HCT116 (cell line): ENCODE data around the gene WDR20. TPM values are rescaled to one million over a fixed set of nuclear protein-coding genes. Genes with fewer than 3 reads are reported as not detected.

Experiments used
- ATAC-seq: fragments of 200-7000 bp; cut with Tn5 transposase; 2 replicates; pipeline ENCODE4 v1.9.1; 2020; ENCODE audit warnings: mild to moderate bottlenecking, moderate library complexity
- BruUV-seq: library from RNA; stranded (reverse); fragments of 400-500 nt; replicated peaks from 2 replicates; lab custom pipeline; 2021; lab: Mats Ljungman, UMichigan
- CTCF ChIA-PET: fragments of 300-600 bp; sonication (Branson Sonifier 250); formaldehyde crosslinking; loops from one replicate; lab custom pipeline; 2021; ENCODE audit warnings: antibody characterized with exemption; lab: Charles Lee
- POLR2A ChIA-PET: fragments of 300-600, 350-600 bp; sonication (Branson Sonifier 250); formaldehyde crosslinking; loops from one replicate; lab custom pipeline; 2021; ENCODE audit warnings: antibody characterized with exemption; lab: Charles Lee
- RAD21 ChIA-PET, 2 experiments: fragments of 300-600 bp; sonication (Branson Sonifier 250); formaldehyde crosslinking; loops; one replicate each; lab custom pipeline; 2023; ENCODE audit warnings: low total read pairs in 2 of 2; ENCODE audit not compliant: uncharacterized antibody in 2 of 2, unreplicated experiment in 2 of 2, low non-redundant PET in 1 of 2; lab: Charles Lee
- DNase-seq: peaks from one replicate; pipeline ENCODE4 v3.0.0-alpha.2; 2010; ENCODE audit warnings: low read depth, low spot score
- H2AFZ ChIP-seq: fragments of 200-600 bp; shearing (Covaris generic), sonication (generic); 2 replicates; pipeline ENCODE4 v1.6.1; 2017; ENCODE audit warnings: low read depth, mixed run types, mixed read lengths, antibody characterized with exemption, low read length; ENCODE audit not compliant: poor library complexity, severe bottlenecking
- H3K27ac ChIP-seq: 2 replicates; pipeline ENCODE4 v1.5.1; 2012; ENCODE audit warnings: low read depth, low read length
- H3K27me3 ChIP-seq: fragments of 200-600 bp; sonication (generic); 2 replicates; pipeline ENCODE4 v1.6.1; 2016; ENCODE audit warnings: mixed run types, low read length, mixed read lengths; ENCODE audit not compliant: insufficient read depth
- H3K36me3 ChIP-seq, 2 experiments: fragments of 200-500 bp in 1 of 2; fragments of 200-600 bp in 1 of 2; sonication (Bioruptor generic) in 1 of 2; sonication (generic) in 1 of 2; 2 replicates each; pipeline versions ENCODE4 v1.5.1 to v1.6.1; 2014 to 2016; ENCODE audit warnings: low read length in 2 of 2, inconsistent platforms in 1 of 2, mixed read lengths in 1 of 2, mixed run types in 1 of 2; ENCODE audit not compliant: insufficient read depth in 2 of 2, control insufficient read depth in 1 of 2
- H3K4me1 ChIP-seq, 2 experiments: fragments of 200-600 bp in 1 of 2; sonication (generic) in 1 of 2; 2 replicates each; pipeline versions ENCODE4 v1.5.1 to v1.6.1; 2012 to 2017; ENCODE audit warnings: low read length in 2 of 2, inconsistent platforms in 1 of 2, mild to moderate bottlenecking in 1 of 2, mixed read lengths in 1 of 2, mixed run types in 1 of 2, moderate library complexity in 1 of 2; ENCODE audit not compliant: insufficient read depth in 2 of 2, control insufficient read depth in 1 of 2
- H3K4me2 ChIP-seq: fragments of 200-600 bp; sonication (generic); 2 replicates; pipeline ENCODE4 v1.6.1; 2017; ENCODE audit warnings: mixed run types, low read length, mixed read lengths
- H3K4me3 ChIP-seq, 2 experiments: fragments of 200-600 bp in 1 of 2; sonication (generic) in 1 of 2; replicated peaks in 1 of 2; 2 replicates each; pipeline ENCODE4 v1.5.1; 2011 to 2016; ENCODE audit warnings: low read length in 2 of 2, control low read depth in 1 of 2, low read depth in 1 of 2, mild to moderate bottlenecking in 1 of 2, mixed read lengths in 1 of 2, mixed run types in 1 of 2
- H3K79me2 ChIP-seq: fragments of 200-600 bp; sonication (generic); 2 replicates; pipeline ENCODE4 v1.6.1; 2017; ENCODE audit warnings: mild to moderate bottlenecking, mixed run types, low read length, moderate library complexity, mixed read lengths; ENCODE audit not compliant: insufficient read depth
- H3K9ac ChIP-seq: fragments of 200-600 bp; sonication (generic); 2 replicates; pipeline ENCODE4 v1.6.1; 2016; ENCODE audit warnings: low read length, mixed read lengths
- H3K9me2 ChIP-seq: fragments of 200-600 bp; sonication (generic), shearing (Covaris generic); 2 replicates; pipeline ENCODE4 v1.6.1; 2017; ENCODE audit warnings: mixed run types, mild to moderate bottlenecking, moderate library complexity; ENCODE audit not compliant: insufficient read depth
- H3K9me3 ChIP-seq, 2 experiments: fragments of 200-500 bp in 1 of 2; fragments of 200-600 bp in 1 of 2; sonication (Bioruptor generic) in 1 of 2; sonication (generic) in 1 of 2; 2 replicates each; pipeline ENCODE4 v1.6.1; 2014 to 2017; ENCODE audit warnings: low read length in 2 of 2, mixed read lengths in 2 of 2, inconsistent platforms in 1 of 2, low read depth in 1 of 2, mild to moderate bottlenecking in 1 of 2, mixed run types in 1 of 2, moderate library complexity in 1 of 2; ENCODE audit not compliant: control insufficient read depth in 1 of 2, insufficient read depth in 1 of 2
- H4K20me1 ChIP-seq: fragments of 200-600 bp; sonication (generic), shearing (Covaris generic); 2 replicates; pipeline ENCODE4 v1.6.1; 2017; ENCODE audit warnings: mixed run types, mild to moderate bottlenecking, moderate library complexity; ENCODE audit not compliant: insufficient read depth
- CBX3 ChIP-seq: IDR thresholded peaks from 2 replicates; pipeline ENCODE4 v1.6.1; 2012; ENCODE audit warnings: low read depth
- CEBPB ChIP-seq: IDR thresholded peaks from 2 replicates; pipeline ENCODE4 v1.6.1; 2012; ENCODE audit warnings: low read depth
- EGR1 ChIP-seq: IDR thresholded peaks from 2 replicates; pipeline ENCODE4 v1.6.1; 2012; ENCODE audit warnings: low read depth
- ELF1 ChIP-seq: IDR thresholded peaks from 2 replicates; pipeline ENCODE4 v1.6.1; 2012; ENCODE audit warnings: low read depth, borderline replicate concordance
- EZH2 ChIP-seq: fragments of 200-600 bp; sonication (generic); IDR thresholded peaks from 2 replicates; pipeline ENCODE4 v1.6.1; 2017; ENCODE audit warnings: antibody characterized with exemption, mixed run types
- EZH2phosphoT487 ChIP-seq: fragments of 200-600 bp; IDR thresholded peaks from 2 replicates; pipeline ENCODE4 v1.6.1; 2018; ENCODE audit warnings: antibody characterized with exemption, borderline replicate concordance
- FOSL1 ChIP-seq: IDR thresholded peaks from 2 replicates; pipeline ENCODE4 v1.6.1; 2012; ENCODE audit warnings: low read depth
- MAX ChIP-seq: IDR thresholded peaks from 2 replicates; pipeline ENCODE4 v1.6.1; 2012
- POLR2AphosphoS5 ChIP-seq: IDR thresholded peaks from 2 replicates; pipeline ENCODE4 v1.6.1; 2011; ENCODE audit warnings: mild to moderate bottlenecking, low read depth, low read length, moderate library complexity
- REST ChIP-seq: IDR thresholded peaks from 2 replicates; pipeline ENCODE4 v1.6.1; 2012; ENCODE audit warnings: low read depth
- SIN3A ChIP-seq: IDR thresholded peaks from 2 replicates; pipeline ENCODE4 v1.6.1; 2012; ENCODE audit warnings: low read depth
- SP1 ChIP-seq: IDR thresholded peaks from 2 replicates; pipeline ENCODE4 v1.6.1; 2012; ENCODE audit warnings: low read depth
- TCF7L2 ChIP-seq: IDR thresholded peaks from 2 replicates; pipeline ENCODE4 v1.7.0; 2011; ENCODE audit warnings: borderline replicate concordance, inconsistent platforms; ENCODE audit not compliant: insufficient read depth, insufficient read length; ENCODE audit errors: extremely low read depth
- ZBTB33 ChIP-seq: IDR thresholded peaks from 2 replicates; pipeline ENCODE4 v1.6.1; 2011; ENCODE audit warnings: mild to moderate bottlenecking, low read length, moderate library complexity; ENCODE audit not compliant: insufficient replicate concordance; ENCODE audit errors: extremely low read depth
- ZFX ChIP-seq: fragments of 450-650 bp; IDR thresholded peaks from 2 replicates; pipeline ENCODE4 v1.6.1; 2017
- ZNF274 ChIP-seq: fragments of 200-500 bp; sonication (Bioruptor generic); IDR thresholded peaks from 2 replicates; pipeline ENCODE4 v1.6.1; 2014; ENCODE audit warnings: mild to moderate bottlenecking, low read depth, low read length, inconsistent platforms
- intact Hi-C: fragments of 100-400 bp; cut with micrococcal nuclease; formaldehyde crosslinking; loops from 2 replicates; pipeline ENCODE4 v1.10.0; 2022
- total RNA-seq: library from RNA; stranded (reverse); gene quantifications from one replicate; pipeline ENCODE4 v1.2.1, GENCODE V29; 2021; ENCODE audit not compliant: unreplicated experiment
- TF ChIP-seq, protein P1 (sequence below): IDR thresholded peaks from 2 replicates; pipeline ENCODE4 v1.6.1; 2012

The WDR20 gene
- total RNA-seq, 1 experiment from 2014 or later: 21.1 TPM

GRCh38 chr14:102159841-102160240 is 20.1 kb downstream of the WDR20 start:
- ChIA-PET CTCF (interaction anchor here (1.0 kb wide), 1 partner anchor 154 kb away, joined by 3 read pairs; no protein-coding TSS in a partner anchor), RAD21 (no interaction called here), POLR2A (no interaction called here)
- ATAC-seq (no peak), DNase-seq (no peak)
- H2AFZ ChIP-seq: no peak overlapping the region
- H4K20me1 ChIP-seq: no peaks in the 10 kb centered on the region
- no peak overlapping the region for H3K9ac ChIP-seq
- no peak overlapping the region for H3K4me3 ChIP-seq
- H3K79me2 ChIP-seq: peaks cover 64% of the 10 kb centered on the region
- H3K4me1 ChIP-seq: no peaks in the 10 kb centered on the region
- no peaks in the 10 kb centered on the region for H3K27me3 ChIP-seq
- H3K36me3 ChIP-seq: no peaks in the 10 kb centered on the region
- H3K9me2 ChIP-seq: no peaks in the 10 kb centered on the region
- BruUV-seq: no TSS peak
- H3K9me3 ChIP-seq: no peaks in the 10 kb centered on the region
- H3K27ac ChIP-seq: no peak overlapping the region
- TF ChIP-seq POLR2AphosphoS5 (no peak), SIN3A (no peak), CBX3 (no peak), ZFX (no peak), FOSL1 (no peak), REST (no peak), EGR1 (no peak), ZNF274 (no peak), TCF7L2 (no peak), ELF1 (no peak), CEBPB (no peak), ZBTB33 (no peak), EZH2phosphoT487 (no peak), MAX (no peak), SP1 (no peak), EZH2 (no peak)
- TF ChIP-seq, protein P1, sequence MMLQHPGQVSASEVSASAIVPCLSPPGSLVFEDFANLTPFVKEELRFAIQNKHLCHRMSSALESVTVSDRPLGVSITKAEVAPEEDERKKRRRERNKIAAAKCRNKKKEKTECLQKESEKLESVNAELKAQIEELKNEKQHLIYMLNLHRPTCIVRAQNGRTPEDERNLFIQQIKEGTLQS: no peak
- no peak overlapping the region for H3K4me2 ChIP-seq
- intact Hi-C loops: no loop called here
